GM08714 (cell line): Measurements from ENCODE around the gene RABGAP1L.

Experiments
- H3K4me3 ChIP-seq: fragments of 200-500 bp; sonication (Bioruptor generic); 2 replicates; pipeline ENCODE4 v1.5.1; 2014; ENCODE audit warnings: mild to moderate bottlenecking, low read length, inconsistent platforms
- ZNF274 ChIP-seq: IDR thresholded peaks from 2 replicates; pipeline ENCODE4 v1.6.1; 2012; ENCODE audit warnings: mild to moderate bottlenecking, low read depth, low read length

Gene RABGAP1L

GRCh38 chr1:174266476-174266875 is 107.2 kb downstream of the RABGAP1L start:
- TF ChIP-seq ZNF274: no peak
- H3K4me3 ChIP-seq: no peak overlapping the region

GRCh38 chr1:174266991-174267612 is 107.8 kb downstream of the RABGAP1L start:
- no peak for TF ChIP-seq ZNF274
- no peak overlapping the region for H3K4me3 ChIP-seq

- no peak overlapping the region for H3K4me3 ChIP-seq
- no peak for TF ChIP-seq ZNF274
Observed at GRCh38 chr1:174269989-174270651, 110.8 kb downstream of the RABGAP1L start.

GRCh38 chr1:174273190-174273589 is 113.9 kb downstream of the RABGAP1L start:
- no peak for TF ChIP-seq ZNF274
- no peak overlapping the region for H3K4me3 ChIP-seq

- H3K4me3 ChIP-seq: no peak overlapping the region
Observed at GRCh38 chr1:174273776-174274175, 114.5 kb downstream of the RABGAP1L start.

DNA sequence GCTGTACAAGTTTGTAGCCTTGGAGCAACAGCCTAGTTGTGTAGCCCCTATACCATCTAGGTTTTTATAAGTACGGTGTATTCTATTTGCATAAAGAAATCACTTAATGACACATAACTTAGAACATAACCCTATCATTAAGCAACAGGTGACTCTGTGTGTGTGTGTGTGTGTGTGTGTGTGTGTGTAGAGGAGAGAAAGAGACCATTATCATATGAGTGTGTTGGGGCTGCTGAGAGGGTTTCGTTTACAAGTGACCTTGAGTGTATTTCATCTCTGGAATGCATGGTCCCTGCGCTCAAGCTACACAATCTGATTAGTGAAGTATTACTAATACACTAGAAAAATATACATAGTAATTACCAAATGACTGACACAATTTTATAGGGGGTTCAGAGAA is 115.1 kb downstream of the RABGAP1L start:
- TF ChIP-seq ZNF274: no peak
- no peak overlapping the region for H3K4me3 ChIP-seq

More at GRCh38 chr1:174273776-174274175, 114.5 kb downstream of the RABGAP1L start:
- TF ChIP-seq ZNF274: no peak

- H3K4me3 ChIP-seq: no peak overlapping the region
- TF ChIP-seq ZNF274: no peak
Observed at GRCh38 chr1:174274884-174275283, 115.6 kb downstream of the RABGAP1L start.

GRCh38 chr1:174276087-174276486 is 116.8 kb downstream of the RABGAP1L start:
- no peak for TF ChIP-seq ZNF274
- H3K4me3 ChIP-seq: no peak overlapping the region

- TF ChIP-seq ZNF274: no peak
- H3K4me3 ChIP-seq: no peak overlapping the region
Observed at GRCh38 chr1:174284052-174284451, 124.7 kb downstream of the RABGAP1L start.

DNA sequence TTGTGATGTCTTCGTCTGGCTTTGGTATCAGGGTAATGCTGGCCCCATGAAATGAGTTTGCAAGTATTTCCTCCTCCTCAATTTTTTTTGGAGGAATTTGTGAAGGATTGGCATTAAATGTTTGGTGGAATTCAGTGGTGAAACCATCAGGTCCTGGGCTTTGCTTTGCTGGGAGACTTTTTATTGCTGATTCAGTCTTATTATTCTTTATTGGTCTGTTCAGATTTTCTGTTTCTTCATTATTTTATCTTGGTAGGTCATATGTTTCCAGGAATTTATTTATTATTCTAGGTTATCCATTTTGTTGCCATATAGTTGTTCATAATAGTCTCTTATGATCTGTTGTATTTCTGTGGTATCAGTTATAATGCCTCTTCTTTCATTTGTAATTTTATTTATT is 126.7 kb downstream of the RABGAP1L start:
- H3K4me3 ChIP-seq: no peak overlapping the region
- TF ChIP-seq ZNF274: no peak

DNA sequence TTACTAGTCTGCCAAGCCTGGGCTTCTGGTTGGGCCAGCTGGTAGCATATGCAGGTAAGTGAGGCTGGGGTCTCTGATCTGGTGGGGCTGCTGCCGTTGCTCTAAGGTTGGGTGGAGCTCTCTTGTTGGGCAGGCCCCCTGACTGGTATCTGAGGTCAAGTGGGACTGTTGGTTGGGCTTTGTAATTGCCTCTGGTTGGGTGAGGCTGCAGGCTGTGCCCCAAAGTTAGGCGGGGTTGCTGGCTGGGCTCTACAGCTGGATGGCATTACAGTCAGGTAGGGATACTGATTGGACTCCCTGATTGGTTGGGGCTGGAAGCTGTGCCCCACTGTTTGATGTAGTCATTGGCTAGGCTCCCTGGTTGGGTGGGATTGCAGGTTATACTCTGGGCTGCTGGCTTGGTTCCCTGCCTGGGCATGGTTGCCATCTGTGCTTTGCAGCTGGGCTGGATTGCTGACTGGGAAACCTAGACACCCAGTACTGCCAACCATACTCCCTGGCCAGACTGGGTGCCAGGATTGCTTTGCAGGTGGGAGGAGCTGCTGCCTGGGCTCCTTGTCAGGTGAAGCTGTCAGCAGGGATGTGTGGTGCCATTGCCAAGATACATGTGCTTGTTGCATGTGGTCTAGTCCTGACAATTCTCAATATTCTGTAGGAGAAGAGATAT is 130.5 kb downstream of the RABGAP1L start:
- no peak for TF ChIP-seq ZNF274
- H3K4me3 ChIP-seq: no peak overlapping the region

- H3K4me3 ChIP-seq: no peak overlapping the region
- no peak for TF ChIP-seq ZNF274
Observed at GRCh38 chr1:174291059-174291458, 131.7 kb downstream of the RABGAP1L start.

DNA sequence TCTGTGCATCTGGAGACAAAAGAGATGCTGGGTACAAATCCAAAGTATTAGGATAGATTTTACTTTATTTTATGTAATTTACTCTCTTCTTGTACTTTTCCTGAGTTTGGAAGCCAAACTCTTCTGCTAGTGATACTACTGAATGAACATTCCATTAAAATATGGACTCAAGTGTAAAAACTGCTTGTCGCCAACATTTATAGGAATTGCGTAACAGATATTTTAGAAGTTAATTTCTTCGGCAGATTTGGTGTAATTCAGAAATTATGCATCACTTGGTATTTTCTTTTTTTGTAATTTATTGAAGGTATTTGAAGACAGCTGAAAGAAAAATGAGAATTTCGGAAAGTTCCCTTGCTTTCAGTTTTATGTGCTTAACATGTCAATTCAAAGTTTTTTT is 137.0 kb downstream of the RABGAP1L start:
- no peak for TF ChIP-seq ZNF274
- no peak overlapping the region for H3K4me3 ChIP-seq

DNA sequence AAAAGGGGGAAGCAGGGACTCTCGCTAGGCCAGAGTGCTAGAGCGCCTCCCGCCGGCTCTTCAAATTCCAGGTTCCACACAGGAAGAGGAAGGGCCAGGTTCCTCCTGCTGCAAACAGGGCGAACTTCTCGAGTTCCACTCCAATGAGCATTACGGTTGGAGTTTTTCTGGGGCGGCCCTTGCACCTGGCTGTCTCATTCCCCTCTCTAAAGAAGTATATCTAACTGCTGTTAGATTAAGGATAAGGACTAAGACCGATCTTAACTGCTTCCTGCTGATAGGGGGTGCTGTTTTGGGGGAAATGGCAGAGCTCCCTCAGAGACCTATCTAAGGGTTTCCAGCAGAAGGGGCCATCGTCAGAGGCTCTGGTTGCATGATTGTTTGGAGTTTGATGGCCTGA is 138.0 kb downstream of the RABGAP1L start:
- TF ChIP-seq ZNF274: no peak
- H3K4me3 ChIP-seq: no peak overlapping the region

DNA sequence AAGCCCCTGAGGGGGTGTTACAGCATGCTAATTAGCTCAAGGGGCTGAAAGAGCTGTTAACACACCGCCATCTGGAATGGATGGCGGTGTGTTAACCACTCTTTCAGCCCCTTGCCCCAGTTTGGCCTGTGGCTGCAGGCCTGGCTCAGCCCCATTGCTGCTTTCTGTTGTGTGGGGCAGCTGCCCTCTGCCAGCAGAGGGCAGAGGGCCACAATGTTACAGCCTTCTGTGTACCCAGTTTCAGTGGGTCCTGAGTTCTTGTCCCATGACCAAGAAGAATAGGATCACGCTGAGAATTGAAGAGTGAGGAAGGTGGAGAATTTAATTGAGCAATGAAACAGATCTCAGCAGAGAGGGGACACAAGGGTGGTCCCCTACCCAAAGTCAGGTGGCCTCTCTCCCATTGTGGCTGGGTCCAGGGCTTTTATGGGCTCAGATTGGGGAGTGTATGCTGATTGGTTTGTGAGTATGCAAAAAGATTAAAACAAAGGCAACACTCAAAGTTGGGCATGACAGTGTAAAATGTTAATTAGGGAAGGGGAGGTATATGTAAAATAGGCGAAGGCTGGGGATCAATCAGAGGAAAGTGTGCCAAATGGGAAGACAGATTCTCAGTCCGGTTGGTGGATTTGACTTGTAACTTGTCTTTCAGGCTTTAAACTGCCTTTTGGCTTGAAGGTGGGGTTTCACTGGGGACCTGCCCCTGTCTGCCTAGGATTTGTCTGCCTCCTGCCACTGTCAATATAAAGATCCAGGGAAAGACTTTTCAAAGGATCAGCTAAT is 142.2 kb downstream of the RABGAP1L start:
- TF ChIP-seq ZNF274: no peak
- no peak overlapping the region for H3K4me3 ChIP-seq

GRCh38 chr1:174308604-174309003 is 149.3 kb downstream of the RABGAP1L start:
- H3K4me3 ChIP-seq: no peak overlapping the region
- TF ChIP-seq ZNF274: no peak
